ENCODE results near the gene PTPRN2.

PTPRN2 gene

GRCh38 chr7:157928808-157929425 lies 658.7 kb downstream of the PTPRN2 start:
- no peak overlapping the region for H3K4me3 ChIP-seq (ENCODE audit: low read depth, low read length)
- H3K36me3 ChIP-seq (ENCODE audit: control insufficient read depth, insufficient read depth, low read length) = no peaks in the 10 kb centered on the region
- no peak overlapping the region for H3K4me2 ChIP-seq (ENCODE audit: low read length)
- H3K79me2 ChIP-seq = no peaks in the 10 kb centered on the region
- H3K9ac ChIP-seq = no peak overlapping the region
- no peaks in the 10 kb centered on the region for H3K4me1 ChIP-seq
- no peak for TF ChIP-seq CTCF (IDR thresholded peaks at IDR 0.05)
- no peak overlapping the region for H2AFZ ChIP-seq
- H3K9me3 ChIP-seq (ENCODE audit: control insufficient read depth, low read length) = no peaks in the 10 kb centered on the region
- no peak overlapping the region for H3K27ac ChIP-seq
- no peaks in the 10 kb centered on the region for H3K27me3 ChIP-seq (ENCODE audit: control insufficient read depth, insufficient read depth, low read length)

GRCh38 chr7:157928171-157928794 lies 659.3 kb downstream of the PTPRN2 start:
- no peaks in the 10 kb centered on the region for H3K4me1 ChIP-seq
- H3K4me2 ChIP-seq (ENCODE audit: low read length) = no peak overlapping the region
- H3K9me3 ChIP-seq (ENCODE audit: control insufficient read depth, low read length) = no peaks in the 10 kb centered on the region
- no peaks in the 10 kb centered on the region for H3K27me3 ChIP-seq (ENCODE audit: control insufficient read depth, insufficient read depth, low read length)
- no peak overlapping the region for H3K4me3 ChIP-seq (ENCODE audit: low read depth, low read length)
- no peaks in the 10 kb centered on the region for H3K36me3 ChIP-seq (ENCODE audit: control insufficient read depth, insufficient read depth, low read length)
- no peaks in the 10 kb centered on the region for H3K79me2 ChIP-seq
- TF ChIP-seq CTCF (IDR thresholded peaks at IDR 0.05) = no peak
- no peak overlapping the region for H2AFZ ChIP-seq
- H3K9ac ChIP-seq = no peak overlapping the region
- H3K27ac ChIP-seq = no peak overlapping the region

GRCh38 chr7:157927313-157927925 lies 660.2 kb downstream of the PTPRN2 start:
- no peak overlapping the region for H3K27ac ChIP-seq
- no peak overlapping the region for H3K4me2 ChIP-seq (ENCODE audit: low read length)
- H3K4me1 ChIP-seq = no peaks in the 10 kb centered on the region
- no peak overlapping the region for H3K4me3 ChIP-seq (ENCODE audit: low read depth, low read length)
- no peak for TF ChIP-seq CTCF (IDR thresholded peaks at IDR 0.05)
- no peaks in the 10 kb centered on the region for H3K36me3 ChIP-seq (ENCODE audit: control insufficient read depth, insufficient read depth, low read length)
- H3K9me3 ChIP-seq (ENCODE audit: control insufficient read depth, low read length) = no peaks in the 10 kb centered on the region
- no peak overlapping the region for H2AFZ ChIP-seq
- H3K27me3 ChIP-seq (ENCODE audit: control insufficient read depth, insufficient read depth, low read length) = no peaks in the 10 kb centered on the region
- no peaks in the 10 kb centered on the region for H3K79me2 ChIP-seq
- no peak overlapping the region for H3K9ac ChIP-seq

- no peak for TF ChIP-seq CTCF (IDR thresholded peaks at IDR 0.05)
- Histone ChIP-seq H3K79me2 (no peaks in the 10 kb centered on the region), H3K27ac (no peak overlapping the region), H3K9ac (no peak overlapping the region), H3K4me1 (no peaks in the 10 kb centered on the region), H3K36me3 (ENCODE audit: control insufficient read depth, insufficient read depth, low read length) (no peaks in the 10 kb centered on the region), H3K27me3 (ENCODE audit: control insufficient read depth, insufficient read depth, low read length) (no peaks in the 10 kb centered on the region), H3K4me3 (ENCODE audit: low read depth, low read length) (no peak overlapping the region), H2AFZ (no peak overlapping the region), H3K4me2 (ENCODE audit: low read length) (no peak overlapping the region), H3K9me3 (ENCODE audit: control insufficient read depth, low read length) (no peaks in the 10 kb centered on the region)
Measured at GRCh38 chr7:157926521-157927150, 661.0 kb downstream of the PTPRN2 start.

Data from parathyroid adenoma (tissue), 2 donors.